ENCODE measurements around the gene CDH2. TPM values are rescaled to one million over a fixed set of nuclear protein-coding genes. Genes with fewer than 3 reads are reported as not detected.

The CDH2 gene
- total RNA-seq, 3 donors from 2014 or later: 0.63 to 11.0 (median 0.67) TPM

DNA sequence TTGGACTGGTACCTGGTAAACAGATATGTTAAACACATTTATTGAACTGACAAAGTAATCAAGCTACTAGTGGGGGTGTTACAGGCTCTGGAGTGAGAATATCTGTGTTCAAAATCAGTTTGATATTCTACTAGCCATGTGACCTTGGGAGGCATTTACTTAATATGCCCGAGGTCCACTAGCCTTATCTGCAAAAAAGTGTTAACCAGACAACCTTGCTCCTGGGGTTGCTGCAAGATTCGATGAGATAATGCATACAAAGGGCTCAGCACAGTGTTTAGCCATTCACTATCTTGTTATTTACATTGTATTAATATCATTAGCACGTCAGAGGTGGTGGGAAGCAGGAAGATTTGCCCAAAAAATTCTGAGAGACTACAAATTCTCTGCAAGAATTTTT, 103.3 kb downstream of the CDH2 start:
- no peak for ATAC-seq
- no peaks in the 10 kb centered on the region for H3K4me1 ChIP-seq (ENCODE audit: low read depth)
- DNase-seq: no peak
- H3K4me3 ChIP-seq: no peak overlapping the region
- H3K36me3 ChIP-seq (ENCODE audit: low read depth): no peaks in the 10 kb centered on the region
- H3K9me3 ChIP-seq: no peaks in the 10 kb centered on the region
- no peak for TF ChIP-seq CTCF (IDR thresholded peaks at IDR 0.05)
- intact Hi-C loops (cut with DNase I, micrococcal nuclease): no loop called here

DNA sequence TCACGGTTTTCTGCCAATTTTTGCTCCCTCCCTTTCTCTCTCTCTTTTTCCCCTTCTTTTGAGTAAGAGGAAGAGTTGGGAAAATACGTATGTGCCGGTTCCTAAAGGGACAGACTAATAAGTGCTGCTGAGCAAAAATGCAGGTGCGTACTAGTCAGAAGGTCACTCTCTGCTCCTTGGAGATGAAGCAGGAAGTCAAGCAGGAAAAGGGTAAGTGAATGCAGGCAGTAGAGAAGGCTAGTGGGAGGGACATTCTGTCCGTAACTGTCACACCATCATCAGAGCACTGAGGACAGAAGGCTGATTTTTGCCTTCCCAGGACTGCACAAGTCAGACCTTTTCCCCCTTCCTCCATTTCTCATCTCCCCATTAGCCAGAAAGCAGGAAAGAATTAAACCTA, 105.7 kb downstream of the CDH2 start:
- no peaks in the 10 kb centered on the region for H3K4me1 ChIP-seq (ENCODE audit: low read depth)
- DNase-seq (no peak), ATAC-seq (no peak)
- no peak for TF ChIP-seq CTCF (IDR thresholded peaks at IDR 0.05)
- H3K36me3 ChIP-seq (ENCODE audit: low read depth): no peaks in the 10 kb centered on the region
- H3K9me3 ChIP-seq: no peaks in the 10 kb centered on the region
- intact Hi-C loops (cut with DNase I, micrococcal nuclease): no loop called here
- H3K4me3 ChIP-seq: no peak overlapping the region

GRCh38 chr18:28068207-28068606, 108.7 kb downstream of the CDH2 start:
- H3K4me1 ChIP-seq (ENCODE audit: low read depth): no peaks in the 10 kb centered on the region
- no peak overlapping the region for H3K4me3 ChIP-seq
- no peaks in the 10 kb centered on the region for H3K36me3 ChIP-seq (ENCODE audit: low read depth)
- no peak for ATAC-seq
- DNase-seq: no peak
- intact Hi-C loops (cut with DNase I, micrococcal nuclease): no loop called here
- TF ChIP-seq CTCF (IDR thresholded peaks at IDR 0.05): no peak
- H3K9me3 ChIP-seq: no peaks in the 10 kb centered on the region

GRCh38 chr18:28067346-28067745, 109.6 kb downstream of the CDH2 start:
- Histone ChIP-seq H3K9me3 (no peaks in the 10 kb centered on the region), H3K36me3 (ENCODE audit: low read depth) (no peaks in the 10 kb centered on the region), H3K4me3 (no peak overlapping the region), H3K4me1 (ENCODE audit: low read depth) (no peaks in the 10 kb centered on the region)
- DNase-seq: no peak
- no peak for ATAC-seq
- no peak for TF ChIP-seq CTCF (IDR thresholded peaks at IDR 0.05)
- intact Hi-C loops (cut with DNase I, micrococcal nuclease): no loop called here

DNA sequence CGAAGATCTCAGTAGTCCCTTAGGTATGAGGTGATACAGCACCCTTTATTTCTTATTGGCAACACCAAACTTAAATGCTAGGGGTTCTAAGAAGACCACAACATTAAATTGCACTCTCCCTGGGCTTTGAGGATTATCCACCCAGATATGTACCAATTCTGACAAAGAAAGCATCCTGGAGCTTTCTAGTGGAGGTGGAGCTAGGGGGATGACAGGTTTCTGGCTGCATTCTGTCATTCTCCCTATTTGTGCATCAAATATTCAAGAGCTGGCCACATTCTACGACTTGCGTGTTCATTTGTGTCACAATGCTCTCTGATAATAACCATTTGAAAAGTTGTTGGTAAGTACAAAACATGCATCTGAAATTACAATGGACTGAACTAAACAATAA, 111.1 kb downstream of the CDH2 start:
- Histone ChIP-seq H3K36me3 (ENCODE audit: low read depth) (no peaks in the 10 kb centered on the region), H3K9me3 (no peaks in the 10 kb centered on the region), H3K4me3 (no peak overlapping the region), H3K4me1 (ENCODE audit: low read depth) (no peaks in the 10 kb centered on the region)
- ATAC-seq (no peak), DNase-seq (no peak)
- TF ChIP-seq CTCF (IDR thresholded peaks at IDR 0.05): no peak
- intact Hi-C loops (cut with DNase I, micrococcal nuclease): no loop called here

Measured in mucosa of descending colon (tissue), 3 donors.